Naive thymus-derived CD4-positive, alpha-beta T cell (primary cell): ENCODE results near the gene GEMIN7. TPM values are rescaled to one million over a fixed set of nuclear protein-coding genes. Genes with fewer than 3 reads are reported as not detected.

Experiments used
- ATAC-seq: fragments of 150-1000 bp; cut with Tn5 transposase; 2 replicates; pipeline ENCODE4 v1.10.0; 2021; ENCODE audit warnings: mild to moderate bottlenecking, moderate library complexity
- CTCF ChIA-PET: fragments of 350-600 bp; sonication (Branson Sonifier 250); formaldehyde crosslinking; loops from one replicate; lab custom pipeline; 2021; ENCODE audit warnings: antibody characterized with exemption; lab: Charles Lee
- POLR2A ChIA-PET: fragments of 350-600 bp; sonication (Branson Sonifier 250); formaldehyde crosslinking; loops from one replicate; lab custom pipeline; 2021; ENCODE audit warnings: antibody characterized with exemption, inconsistent platforms; lab: Charles Lee
- DNase-seq, 9 donors: peaks; one replicate each; pipeline versions ENCODE4 v3.0.0 to v3.0.0-alpha.2; 2020 to 2022; ENCODE audit warnings: mixed read lengths in 1 of 9
- H3K27ac ChIP-seq: one replicate; pipeline ENCODE4 v1.7.0; 2013; ENCODE audit warnings: mild to moderate bottlenecking, low read depth, low read length, moderate library complexity
- H3K27me3 ChIP-seq, 2 donors: one replicate each; pipeline ENCODE4 v1.7.0; 2013; ENCODE audit warnings: low read length in 2 of 2, mild to moderate bottlenecking in 2 of 2, moderate library complexity in 2 of 2; ENCODE audit not compliant: control insufficient read depth in 2 of 2, insufficient read depth in 2 of 2
- H3K36me3 ChIP-seq, 3 experiments: 1 replicate in 2 of 3; 2 replicates in 1 of 3; pipeline ENCODE4 v1.7.0; 2013; ENCODE audit warnings: low read length in 3 of 3, mild to moderate bottlenecking in 3 of 3, moderate library complexity in 1 of 3; ENCODE audit not compliant: insufficient read depth in 3 of 3, control insufficient read depth in 2 of 3
- H3K4me1 ChIP-seq, 2 donors: one replicate each; pipeline ENCODE4 v1.7.0; 2013; ENCODE audit warnings: low read length in 2 of 2, mild to moderate bottlenecking in 2 of 2, moderate library complexity in 1 of 2; ENCODE audit not compliant: control insufficient read depth in 2 of 2, insufficient read depth in 2 of 2
- H3K4me3 ChIP-seq: 2 replicates; pipeline ENCODE4 v1.7.0; 2013; ENCODE audit warnings: mild to moderate bottlenecking, low read length
- H3K9me3 ChIP-seq, 3 experiments: 1 replicate in 2 of 3; 2 replicates in 1 of 3; pipeline ENCODE4 v1.7.0; 2013; ENCODE audit warnings: low read length in 3 of 3; ENCODE audit not compliant: control insufficient read depth in 2 of 3
- H3K27ac Mint-ChIP-seq, 9 donors: one replicate each; pipeline ENCODE4 v1.8.0; 2020 to 2022; ENCODE audit warnings: mixed read lengths in 9 of 9, mild to moderate bottlenecking in 8 of 9, moderate library complexity in 5 of 9, inconsistent platforms in 2 of 9
- H3K27me3 Mint-ChIP-seq, 5 donors: one replicate each; pipeline ENCODE4 v1.8.0; 2021 to 2022; ENCODE audit warnings: mixed read lengths in 5 of 5, mild to moderate bottlenecking in 1 of 5
- H3K36me3 Mint-ChIP-seq, 5 donors: one replicate each; pipeline ENCODE4 v1.8.0; 2020 to 2022; ENCODE audit warnings: mixed read lengths in 5 of 5, mild to moderate bottlenecking in 3 of 5, inconsistent platforms in 1 of 5
- H3K4me1 Mint-ChIP-seq, 7 donors: one replicate each; pipeline ENCODE4 v1.8.0; 2020 to 2022; ENCODE audit warnings: mixed read lengths in 7 of 7, mild to moderate bottlenecking in 3 of 7, inconsistent platforms in 1 of 7
- H3K4me3 Mint-ChIP-seq, 10 donors: one replicate each; pipeline ENCODE4 v1.8.0; 2020 to 2022; ENCODE audit warnings: mild to moderate bottlenecking in 10 of 10, mixed read lengths in 10 of 10, moderate library complexity in 6 of 10, inconsistent platforms in 2 of 10
- H3K9me3 Mint-ChIP-seq, 11 donors: one replicate each; pipeline ENCODE4 v1.8.0; 2020 to 2022; ENCODE audit warnings: mixed read lengths in 11 of 11, mild to moderate bottlenecking in 4 of 11, inconsistent platforms in 1 of 11, moderate library complexity in 1 of 11
- intact Hi-C, 2 donors: fragments of 100-400 bp; cut with micrococcal nuclease; formaldehyde crosslinking; loops; one replicate each; pipeline ENCODE4 v1.15.1; 2023
- polyA plus RNA-seq, 2 donors: library from polyadenylated mRNA; unstranded; fragments of 300-500 nt; fragmentation: Illumina TruSeq; gene quantifications; one replicate each; pipeline ENCODE4 v1.2.3, GENCODE V29; 2021
- total RNA-seq, 6 experiments: library from RNA in 5 of 6; stranded (reverse) in 5 of 6; gene quantifications; 1 replicate in 5 of 6; 2 replicates in 1 of 6; pipeline ENCODE4 v1.2.3 and lab custom pipeline; 2021 to 2026

GEMIN7 gene
- total and polyA plus RNA-seq, 7 experiments from 2014 or later: 4.9 to 65.5 (median 18.7) TPM

DNA sequence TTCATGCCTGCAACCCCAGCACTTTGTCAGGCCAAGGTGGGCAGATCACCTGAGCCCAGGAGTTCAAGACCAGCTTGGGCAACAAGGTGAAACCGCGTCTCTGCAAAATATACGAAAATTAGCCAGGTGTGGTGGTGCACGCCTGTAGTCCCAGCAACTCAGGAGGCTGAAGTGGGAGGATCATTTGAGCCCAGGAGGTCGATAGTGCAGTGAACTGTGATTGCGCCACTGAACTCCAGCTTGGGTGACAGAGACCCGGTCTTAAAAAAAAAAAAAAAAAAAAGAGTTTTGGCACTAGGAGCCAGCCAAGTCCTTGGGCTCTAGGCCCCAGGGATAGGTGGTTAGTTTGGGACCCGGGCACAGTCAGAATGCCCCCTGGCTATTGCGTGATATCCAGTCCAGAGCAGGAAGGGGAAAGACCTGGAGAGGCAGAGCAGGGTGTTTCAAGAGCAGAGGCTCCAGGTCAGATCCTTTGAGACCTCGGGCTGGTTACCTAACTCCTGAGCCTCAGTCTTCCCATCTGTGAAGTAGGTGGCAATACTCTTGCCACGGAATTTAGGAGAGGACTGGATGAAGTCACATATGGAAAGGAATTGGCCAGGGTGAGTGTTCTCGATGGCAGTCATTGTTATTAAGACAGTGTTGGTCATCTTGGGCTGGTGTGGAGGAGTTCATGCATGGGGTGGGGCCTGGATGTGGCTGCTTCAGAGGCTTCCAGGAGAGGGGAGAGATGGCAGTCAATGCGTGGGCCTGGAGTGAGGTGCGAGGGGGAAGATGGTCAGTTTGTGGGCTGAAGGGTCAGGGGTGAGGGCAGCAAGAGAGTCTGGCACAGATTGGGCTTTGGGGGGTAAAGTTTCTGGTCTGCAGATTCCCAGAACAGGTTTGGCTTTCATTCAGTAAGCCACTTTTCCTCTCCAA lies 16.7 kb downstream of the GEMIN7 start:
- CTCF ChIA-PET: no interaction called here
- Mint-ChIP-seq H3K4me3 (peak overlapping the region in 9 of 10 donors; percentile 32 to 97 (median 51)), H3K27me3 (no peaks in the 10 kb centered on the region), H3K36me3 (peaks cover 0 to 11% (median 4%) of the 10 kb centered on the region in 5 donors), H3K9me3 (peaks cover 0 to 8% (median 0%) of the 10 kb centered on the region in 11 donors), H3K27ac (peak overlapping the region in 6 of 9 donors; percentile 14 to 81 (median 62)), H3K4me1 (peaks cover 56 to 86% (median 80%) of the 10 kb centered on the region in 7 donors)
- H3K36me3 ChIP-seq: peaks cover 0 to 12% (median 0%) of the 10 kb centered on the region in 3 experiments
- no peaks in the 10 kb centered on the region for H3K9me3 ChIP-seq
- DNase-seq (no peak), ATAC-seq (no peak)
- peaks cover 34 to 39% of the 10 kb centered on the region in 2 donors for H3K4me1 ChIP-seq
- H3K27ac ChIP-seq: no peak overlapping the region
- intact Hi-C loops: no loop called here
- POLR2A ChIA-PET: interaction anchor here (1.5 kb wide), 1 partner anchor 83 kb away, joined by 4 read pairs; the partner anchor contains the start of genes BLOC1S3 and TRAPPC6A
- no peaks in the 10 kb centered on the region for H3K27me3 ChIP-seq
- no peak overlapping the region for H3K4me3 ChIP-seq

DNA sequence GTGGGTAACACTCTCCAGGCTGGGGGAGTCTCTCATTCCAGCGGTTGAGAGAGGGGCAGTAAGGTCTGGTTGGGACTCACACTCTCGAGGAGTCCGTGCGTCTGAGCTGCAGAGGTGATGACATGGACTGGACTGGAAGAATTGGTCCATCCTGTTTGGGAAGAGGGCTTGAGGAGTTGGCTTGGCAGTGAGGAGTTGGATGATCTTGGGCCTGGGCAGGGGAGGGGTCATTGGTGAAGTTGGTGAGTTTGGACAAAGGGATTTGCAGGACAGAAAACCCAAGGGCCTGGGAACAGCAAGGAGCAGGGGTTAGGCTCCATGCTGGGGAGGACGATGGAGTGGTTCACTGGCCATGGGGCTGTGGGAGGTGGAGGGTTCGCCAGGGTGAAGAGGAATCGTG lies 17.6 kb downstream of the GEMIN7 start:
- Histone ChIP-seq H3K27me3 (no peaks in the 10 kb centered on the region), H3K9me3 (no peaks in the 10 kb centered on the region), H3K4me3 (no peak overlapping the region), H3K36me3 (peaks cover 0 to 11% (median 0%) of the 10 kb centered on the region in 3 experiments), H3K4me1 (peaks cover 28 to 39% of the 10 kb centered on the region in 2 donors), H3K27ac (no peak overlapping the region)
- Mint-ChIP-seq H3K9me3 (peaks cover 0 to 6% (median 0%) of the 10 kb centered on the region in 11 donors), H3K4me1 (peaks cover 52 to 88% (median 79%) of the 10 kb centered on the region in 7 donors), H3K36me3 (peaks cover 0 to 6% (median 0%) of the 10 kb centered on the region in 5 donors), H3K4me3 (peak overlapping the region in 8 of 10 donors; percentile 10 to 97 (median 51)), H3K27me3 (no peaks in the 10 kb centered on the region), H3K27ac (peak overlapping the region in 7 of 9 donors; percentile 23 to 89 (median 67))
- ChIA-PET CTCF (no interaction called here), POLR2A (interaction anchor here (0.7 kb wide), 1 partner anchor 207 kb away, joined by 3 read pairs; no protein-coding TSS in a partner anchor)
- DNase-seq: no peak
- intact Hi-C loops: no loop called here
- ATAC-seq: no peak

DNA sequence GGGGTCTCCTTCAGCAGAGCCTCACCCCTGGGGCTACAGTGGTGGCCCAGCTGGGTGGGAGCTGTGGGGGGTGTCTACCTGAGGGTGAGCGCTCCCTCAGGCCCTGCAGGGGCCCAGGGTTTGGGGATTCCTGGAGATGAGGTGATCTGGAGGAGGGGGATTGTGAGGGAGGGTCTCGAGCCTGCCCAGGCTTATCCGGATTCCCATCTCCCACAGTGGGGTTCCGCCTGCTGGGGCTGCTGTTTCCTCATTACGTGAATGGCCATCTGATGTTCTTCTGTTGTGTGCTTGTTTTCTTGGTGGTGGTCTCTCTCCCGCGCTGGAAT lies 18.4 kb downstream of the GEMIN7 start:
- H3K27ac ChIP-seq: no peak overlapping the region
- Mint-ChIP-seq H3K4me3 (peak overlapping the region in 5 of 10 donors; percentile 24 to 97 (median 50)), H3K9me3 (peaks cover 0 to 5% (median 0%) of the 10 kb centered on the region in 11 donors), H3K27ac (peak overlapping the region in 6 of 9 donors; percentile 22 to 81 (median 42)), H3K4me1 (peaks cover 49 to 91% (median 80%) of the 10 kb centered on the region in 7 donors), H3K27me3 (no peaks in the 10 kb centered on the region), H3K36me3 (peaks cover 0 to 3% (median 0%) of the 10 kb centered on the region in 5 donors)
- ATAC-seq (no peak), DNase-seq (no peak)
- CTCF ChIA-PET: no interaction called here
- peaks cover 0 to 11% (median 0%) of the 10 kb centered on the region in 3 experiments for H3K36me3 ChIP-seq
- H3K27me3 ChIP-seq: no peaks in the 10 kb centered on the region
- no peak overlapping the region for H3K4me3 ChIP-seq
- intact Hi-C loops: no loop called here
- POLR2A ChIA-PET: interaction anchor here (1.0 kb wide), 1 partner anchor 53 kb away, joined by 3 read pairs; no protein-coding TSS in a partner anchor
- H3K4me1 ChIP-seq: peaks cover 28 to 39% of the 10 kb centered on the region in 2 donors
- no peaks in the 10 kb centered on the region for H3K9me3 ChIP-seq

DNA sequence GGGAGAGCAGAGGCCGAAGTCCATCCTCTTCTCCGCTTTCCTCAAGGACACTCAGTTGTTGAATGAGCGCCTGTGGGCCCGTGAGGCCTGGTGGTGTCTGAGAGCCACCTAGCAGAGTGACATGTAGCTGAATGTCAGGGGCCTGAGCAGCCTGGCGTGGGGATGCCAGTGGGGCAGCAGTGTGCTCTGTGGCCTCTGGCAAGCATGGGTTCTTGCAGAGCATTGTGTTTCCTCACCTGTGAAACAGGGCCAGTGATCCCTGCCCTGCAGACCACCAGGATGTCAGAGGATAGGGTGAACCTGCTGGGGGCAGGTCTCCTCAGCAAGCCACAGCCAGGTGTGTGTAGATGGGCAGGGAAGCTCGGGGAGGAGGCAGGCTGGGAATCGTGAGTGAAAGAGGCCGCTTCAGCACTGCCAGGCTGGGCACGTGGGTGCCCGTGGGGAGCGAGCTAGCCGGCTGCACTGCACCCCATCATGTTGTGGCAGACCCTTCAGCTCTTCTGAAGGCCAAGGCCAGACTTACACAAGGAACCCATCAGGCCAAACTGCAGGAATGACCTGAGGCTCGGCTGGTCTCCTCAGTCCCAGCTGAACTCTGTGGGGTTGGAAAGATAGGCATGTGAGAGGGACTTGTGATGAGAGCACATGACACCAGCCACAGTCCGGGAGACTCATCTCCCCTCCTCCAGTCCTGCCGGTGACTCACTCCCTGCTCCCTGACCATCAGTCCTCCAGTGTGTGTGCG lies 18.9 kb downstream of the GEMIN7 start:
- intact Hi-C loops: no loop called here
- Mint-ChIP-seq H3K9me3 (peaks cover 0 to 2% (median 0%) of the 10 kb centered on the region in 11 donors), H3K27ac (peak overlapping the region in 7 of 9 donors; percentile 10 to 81 (median 61)), H3K36me3 (peaks cover 0 to 3% (median 0%) of the 10 kb centered on the region in 5 donors), H3K4me1 (peaks cover 49 to 91% (median 80%) of the 10 kb centered on the region in 7 donors), H3K27me3 (no peaks in the 10 kb centered on the region), H3K4me3 (peak overlapping the region in 7 of 10 donors; percentile 24 to 97 (median 48))
- DNase-seq: no peak
- ChIA-PET CTCF (interaction anchor here (1.0 kb wide), 1 partner anchor 10 kb away, joined by 4 read pairs; no protein-coding TSS in a partner anchor), POLR2A (interaction anchor here (1.0 kb wide), 1 partner anchor 52 kb away, joined by 3 read pairs; no protein-coding TSS in a partner anchor)
- H3K27me3 ChIP-seq: no peaks in the 10 kb centered on the region
- no peak overlapping the region for H3K27ac ChIP-seq
- H3K4me3 ChIP-seq: no peak overlapping the region
- H3K36me3 ChIP-seq: peaks cover 0 to 11% (median 0%) of the 10 kb centered on the region in 3 experiments
- H3K4me1 ChIP-seq: peaks cover 33 to 44% of the 10 kb centered on the region in 2 donors
- H3K9me3 ChIP-seq: no peaks in the 10 kb centered on the region
- ATAC-seq: no peak

DNA sequence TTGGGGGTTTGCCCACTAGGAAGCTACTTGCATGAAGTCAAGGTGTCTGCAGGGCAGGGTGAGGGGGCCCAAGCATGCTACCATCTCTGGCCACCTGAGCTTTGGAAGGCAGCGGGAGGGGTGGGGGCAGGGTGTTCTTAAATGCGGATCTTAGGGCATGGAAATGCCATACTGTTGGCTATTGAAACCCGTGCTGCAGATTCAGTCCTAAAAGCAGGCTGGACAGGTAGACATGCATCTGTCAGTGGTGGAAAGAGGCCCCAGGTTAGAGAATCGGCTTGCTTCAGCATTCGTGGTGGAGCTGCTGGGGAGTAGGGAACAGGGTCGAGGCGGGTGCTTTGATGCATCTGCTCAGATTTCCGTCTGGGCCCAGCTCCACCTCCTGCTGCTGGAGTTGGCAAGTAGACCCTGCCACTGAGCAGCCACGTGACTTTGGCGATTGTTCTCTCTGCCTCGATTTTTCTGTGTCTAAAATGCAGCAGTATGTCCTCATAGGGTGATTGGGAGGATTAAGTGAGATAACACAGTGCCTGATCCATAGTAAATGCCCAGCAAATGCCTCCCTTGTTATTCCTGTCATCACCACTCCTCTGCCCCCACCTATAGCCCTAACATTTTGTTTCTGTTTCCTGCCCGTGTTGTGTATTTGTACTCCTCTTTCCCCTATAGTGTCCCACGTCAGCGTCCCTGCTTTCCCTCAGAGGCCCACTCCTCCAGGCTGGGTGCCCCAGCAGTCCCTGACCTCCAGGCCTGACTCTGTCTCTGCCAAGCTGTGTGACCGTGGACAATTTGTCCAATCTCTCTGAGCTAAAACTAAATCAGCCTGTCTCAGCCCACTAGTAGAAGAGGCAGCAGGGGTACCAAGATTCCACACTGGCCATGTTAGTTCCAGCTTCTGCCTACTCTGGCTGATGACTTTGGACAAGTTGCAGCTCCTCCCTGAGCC lies 19.7 kb downstream of the GEMIN7 start:
- H3K27ac ChIP-seq: no peak overlapping the region
- H3K4me3 ChIP-seq: no peak overlapping the region
- DNase-seq (no peak), ATAC-seq (no peak)
- H3K27me3 ChIP-seq: no peaks in the 10 kb centered on the region
- Mint-ChIP-seq H3K36me3 (peaks cover 0 to 3% (median 0%) of the 10 kb centered on the region in 5 donors), H3K4me1 (peaks cover 51 to 94% (median 83%) of the 10 kb centered on the region in 7 donors), H3K27me3 (no peaks in the 10 kb centered on the region), H3K27ac (peak overlapping the region in 8 of 9 donors; percentile 9 to 81 (median 66)), H3K9me3 (peaks cover 0 to 2% (median 0%) of the 10 kb centered on the region in 11 donors), H3K4me3 (peak overlapping the region in 8 of 10 donors; percentile 0 to 97 (median 48))
- POLR2A ChIA-PET: no interaction called here
- no peaks in the 10 kb centered on the region for H3K9me3 ChIP-seq
- H3K36me3 ChIP-seq: peaks cover 0 to 7% (median 0%) of the 10 kb centered on the region in 3 experiments
- CTCF ChIA-PET: interaction anchor here (1.0 kb wide), 1 partner anchor 9 kb away, joined by 4 read pairs; no protein-coding TSS in a partner anchor
- intact Hi-C loops: no loop called here
- peaks cover 30 to 45% of the 10 kb centered on the region in 2 donors for H3K4me1 ChIP-seq
